ENCODE data around the gene FLAD1. TPM values are rescaled to one million over a fixed set of nuclear protein-coding genes. Genes with fewer than 3 reads are reported as not detected.
A peak's percentile ranks its signal among the peaks of the same experiment; 100 is the strongest.

The FLAD1 gene
- 14.9 TPM for total RNA-seq (ENCODE audit: insufficient read depth, low replicate concordance)

DNA sequence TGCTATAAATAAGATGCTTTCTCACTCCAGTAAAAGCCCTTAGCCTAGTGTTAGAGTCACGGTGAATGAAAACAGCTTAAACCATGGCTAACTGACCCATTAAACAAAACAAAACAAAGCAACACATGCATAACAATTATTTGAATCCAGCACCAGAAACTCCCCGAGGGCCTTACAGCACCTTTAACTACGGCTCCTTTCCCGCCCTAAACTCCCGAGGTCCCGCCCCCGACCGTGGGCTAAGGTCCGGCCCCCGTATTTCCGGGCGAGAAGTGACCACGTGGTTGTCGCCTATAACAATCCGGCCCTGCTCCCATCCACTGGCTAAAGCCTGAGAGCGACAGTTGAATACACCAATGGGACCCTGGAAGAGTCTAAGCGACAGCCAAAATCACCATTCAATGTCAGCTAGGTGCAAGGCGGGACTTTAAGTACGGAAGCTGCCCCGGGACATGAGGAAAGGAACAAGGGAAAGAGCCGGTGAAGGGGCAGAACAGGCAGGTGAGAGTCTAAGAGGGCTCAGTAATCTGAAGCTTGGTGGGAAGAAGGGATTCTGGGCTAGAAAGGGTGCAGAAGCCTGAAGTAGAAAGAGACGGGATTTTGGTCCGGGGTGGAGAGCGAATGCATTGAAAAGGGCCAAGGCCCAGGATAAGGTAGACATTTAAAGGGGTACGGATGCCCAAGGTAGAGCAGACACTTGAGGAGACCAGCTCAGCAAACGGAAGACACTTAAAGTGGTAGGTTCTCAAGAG, at the start of gene FLAD1:
FLAD1 (plus strand) TSS at position 448 of the 752 bp plus-strand sequence. CDS start 351 bp downstream, outside the sequence.
- peak; percentile 100 for DNase-seq (ENCODE audit: low spot score)

DNA sequence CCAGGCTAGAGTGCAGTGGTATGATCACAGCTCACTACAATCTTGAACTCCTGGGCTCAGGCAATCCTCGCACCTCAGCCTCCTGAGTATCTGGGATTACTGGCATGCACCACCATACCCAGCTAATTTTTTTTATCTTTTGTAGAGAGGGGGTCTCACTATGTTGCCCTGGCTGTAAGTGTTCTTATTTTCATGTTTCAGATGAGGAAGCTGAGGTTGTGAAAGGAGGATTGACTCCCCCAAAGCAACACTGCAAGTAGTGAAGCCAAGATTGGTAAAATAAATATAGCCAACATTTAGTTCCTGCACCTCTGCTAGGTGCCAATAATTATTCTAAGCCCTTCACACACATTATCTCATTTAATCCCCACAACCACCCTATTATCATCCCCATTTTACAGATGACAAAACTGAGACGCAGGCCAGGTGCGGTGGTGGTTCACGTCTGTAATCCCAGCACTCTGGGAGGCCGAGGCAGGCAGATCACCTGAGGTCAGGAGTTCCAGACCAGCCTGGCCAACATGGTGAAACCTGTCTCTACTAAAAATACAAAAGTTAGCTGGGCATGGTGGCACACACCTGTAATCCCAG, 48.7 kb upstream of the FLAD1 start:
- no peak for DNase-seq (ENCODE audit: low spot score)

DNA sequence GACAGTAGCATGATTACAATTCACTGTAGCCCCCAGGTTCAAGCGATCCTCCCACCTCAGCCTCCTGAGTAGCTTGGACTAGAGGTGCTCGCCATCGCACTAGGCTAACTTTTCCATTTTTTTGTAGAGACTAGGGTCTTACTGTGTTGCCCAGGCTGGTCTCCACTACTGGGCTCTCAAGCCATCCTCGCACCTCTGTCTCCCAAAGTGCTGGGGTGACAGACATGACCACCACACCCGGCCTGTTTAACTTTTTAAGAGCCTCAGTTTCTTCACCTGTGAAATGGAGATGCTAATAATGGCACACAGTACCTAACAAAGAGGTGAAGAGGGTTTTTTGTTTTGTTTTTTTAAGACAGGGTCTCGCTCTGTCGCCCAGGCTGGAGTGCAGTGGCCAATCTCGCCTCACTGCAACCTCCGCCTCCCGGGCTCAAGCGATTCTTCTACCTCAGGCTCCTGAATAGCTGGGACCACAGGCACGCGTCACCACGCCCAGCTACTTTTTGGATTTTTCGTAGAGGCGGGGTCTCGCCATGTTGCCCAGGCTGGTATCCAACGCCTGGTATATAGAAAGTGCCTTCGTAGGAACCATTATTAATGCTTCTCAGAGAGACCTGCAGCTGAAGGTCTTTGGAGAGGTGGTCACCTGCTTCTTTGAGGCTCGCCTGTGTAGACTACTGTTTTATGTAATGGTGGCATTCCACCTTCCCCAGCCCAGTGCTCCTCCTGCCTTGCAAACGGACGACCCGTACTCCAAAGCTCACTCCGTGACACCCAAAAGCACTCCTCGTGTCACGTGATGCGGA, 47.2 kb upstream of the FLAD1 start:
- DNase-seq (ENCODE audit: low spot score), result no peak

DNA sequence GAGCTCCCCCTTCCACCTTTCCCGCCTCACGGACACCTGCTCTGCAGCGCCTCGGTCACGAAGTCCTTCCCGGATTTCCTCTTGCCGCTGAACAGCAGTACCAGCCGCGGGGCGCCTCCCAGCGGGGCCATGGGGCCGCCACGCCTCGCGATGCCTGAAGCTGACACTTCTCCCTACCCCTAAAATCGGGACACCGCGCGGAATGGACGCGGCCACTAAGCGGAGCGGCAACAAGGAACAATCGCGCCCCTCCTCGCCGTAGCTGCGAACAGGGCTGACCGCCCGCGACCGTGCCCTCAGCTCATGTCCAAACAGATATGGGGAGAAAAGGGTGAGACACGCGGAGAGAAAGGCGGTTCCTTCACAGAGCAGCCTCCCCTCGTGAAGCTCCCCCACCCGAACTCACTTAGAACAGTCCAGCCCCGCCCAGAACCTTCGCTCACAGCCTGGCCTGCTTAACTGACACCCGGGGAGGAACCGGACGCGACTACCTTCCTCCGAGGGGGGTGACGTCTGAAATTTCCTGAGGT, 46.5 kb upstream of the FLAD1 start, which contains the start of gene PMVK:
PMVK (minus strand) TSS at position 165 of the 530 bp plus-strand sequence; CDS start at position 131, 34 bp downstream.
- peak; percentile 98 for DNase-seq (ENCODE audit: low spot score)

DNA sequence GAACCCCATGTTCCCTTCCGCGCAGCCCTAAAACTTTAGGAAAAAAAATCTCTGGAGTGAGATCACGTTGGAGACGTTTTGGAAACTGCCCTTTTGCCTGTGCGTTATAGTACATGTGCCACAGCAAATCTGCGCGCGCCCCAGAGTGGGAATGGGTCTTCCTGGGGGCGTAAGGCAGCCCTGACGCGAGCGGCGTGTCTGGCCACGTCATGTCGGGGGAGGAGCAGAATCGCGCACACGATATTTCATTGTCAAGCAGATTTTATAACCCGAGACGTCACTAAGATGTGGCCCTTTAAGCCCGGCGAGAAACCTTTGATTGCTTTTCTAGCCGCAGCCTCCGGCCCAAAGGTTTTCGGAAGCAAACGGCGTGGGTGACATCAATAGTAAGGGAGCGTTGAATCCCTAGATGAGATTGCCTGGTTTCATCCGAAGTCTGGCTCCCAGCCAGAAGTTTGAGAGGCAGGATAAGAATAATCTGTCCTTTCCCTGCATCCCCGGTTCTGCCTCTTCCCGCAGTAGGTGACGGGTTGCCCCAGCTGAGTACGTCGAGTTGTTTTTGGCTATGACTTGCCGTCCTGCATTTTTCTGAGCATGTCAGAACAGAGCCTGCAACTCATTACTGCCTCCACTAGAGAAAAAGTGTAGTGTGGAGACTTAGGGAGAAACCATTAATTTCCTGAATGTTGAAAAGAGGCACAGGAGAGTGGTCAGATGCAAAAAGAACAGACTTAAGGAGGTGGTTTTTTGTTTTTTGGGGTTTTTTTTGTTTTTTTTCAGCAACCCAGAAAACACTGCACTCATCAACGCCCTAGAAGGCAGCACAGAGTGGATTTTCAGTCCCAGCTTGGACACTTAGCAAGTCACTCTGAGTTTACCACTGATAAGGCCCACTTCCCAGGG, 45.8 kb upstream of the FLAD1 start:
- peak; percentile 96 for DNase-seq (ENCODE audit: low spot score)

DNA sequence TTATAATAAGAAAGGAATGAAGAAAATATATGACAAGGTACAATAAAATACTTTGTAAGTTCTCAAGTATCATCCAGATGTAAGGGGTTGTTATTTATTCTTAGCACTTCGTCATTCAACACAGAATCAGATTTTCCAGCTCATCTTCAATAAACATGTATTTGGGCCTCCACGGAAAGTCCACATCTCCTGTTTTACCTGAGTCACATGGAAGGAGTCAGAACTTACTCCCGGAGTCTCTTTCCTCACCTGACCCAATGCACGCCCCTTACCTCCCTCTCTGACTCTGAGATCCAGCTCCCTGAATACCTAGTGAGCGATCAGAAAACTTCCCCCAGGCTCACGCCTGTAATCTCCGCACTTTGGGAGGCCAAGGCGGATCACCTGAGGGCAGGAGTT, 45.2 kb upstream of the FLAD1 start:
- DNase-seq (ENCODE audit: low spot score), result no peak

DNA sequence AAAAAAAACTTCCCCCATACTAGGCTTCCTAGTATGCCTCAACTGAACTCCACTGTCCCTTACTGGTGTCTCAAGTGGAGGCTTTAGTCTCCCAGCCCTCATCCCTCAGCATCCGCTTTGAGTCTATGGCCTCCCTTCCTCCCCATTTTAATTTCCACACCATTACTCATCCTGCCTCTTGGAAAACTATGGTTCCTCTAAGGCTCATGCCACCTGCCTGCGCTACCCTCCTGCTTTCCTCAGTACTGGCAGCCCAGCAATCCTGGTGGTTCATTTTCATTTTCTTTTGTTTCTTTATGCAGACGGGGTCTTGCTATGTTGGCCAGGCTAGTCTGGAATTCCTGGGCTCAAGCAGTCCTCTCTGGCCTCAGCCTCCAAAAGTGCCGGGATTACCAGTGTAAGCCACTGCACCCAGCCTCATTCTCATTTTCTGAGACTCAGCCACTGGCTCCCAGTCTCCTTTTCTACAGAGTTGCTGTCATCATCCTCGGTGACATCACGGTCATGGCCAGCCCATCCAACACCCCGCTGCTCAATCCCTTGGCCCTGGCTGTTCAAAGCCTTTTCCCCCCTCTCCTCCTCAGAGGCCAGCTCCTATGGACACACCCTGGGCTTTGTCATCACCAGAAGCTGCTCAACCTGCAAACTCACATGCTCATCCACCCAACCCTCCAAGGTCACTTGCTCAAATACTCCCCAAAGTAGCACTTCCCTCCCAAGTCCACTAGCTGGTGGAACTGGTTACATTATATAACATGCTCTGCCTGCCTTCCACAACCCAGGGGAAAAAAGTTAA, 44.3 kb upstream of the FLAD1 start:
- no peak for DNase-seq (ENCODE audit: low spot score)

DNA sequence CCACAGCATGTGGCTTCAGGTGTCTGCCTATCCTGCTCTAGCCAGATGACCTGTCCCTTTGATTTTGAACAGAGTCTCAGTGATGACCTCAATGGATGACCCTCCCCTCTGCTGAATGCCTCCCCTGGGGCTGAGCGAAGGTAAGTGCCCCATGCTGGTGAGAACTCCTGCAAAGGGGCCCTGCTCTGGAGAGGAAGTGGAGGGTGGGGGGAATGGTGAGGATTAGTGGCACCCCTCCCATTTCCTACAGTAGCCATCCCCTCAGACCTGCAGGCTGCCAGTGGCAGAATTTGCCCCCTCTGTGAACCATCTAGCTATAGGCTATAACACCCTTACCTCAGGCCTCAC, 43.0 kb upstream of the FLAD1 start:
- DNase-seq (ENCODE audit: low spot score), result no peak

DNA sequence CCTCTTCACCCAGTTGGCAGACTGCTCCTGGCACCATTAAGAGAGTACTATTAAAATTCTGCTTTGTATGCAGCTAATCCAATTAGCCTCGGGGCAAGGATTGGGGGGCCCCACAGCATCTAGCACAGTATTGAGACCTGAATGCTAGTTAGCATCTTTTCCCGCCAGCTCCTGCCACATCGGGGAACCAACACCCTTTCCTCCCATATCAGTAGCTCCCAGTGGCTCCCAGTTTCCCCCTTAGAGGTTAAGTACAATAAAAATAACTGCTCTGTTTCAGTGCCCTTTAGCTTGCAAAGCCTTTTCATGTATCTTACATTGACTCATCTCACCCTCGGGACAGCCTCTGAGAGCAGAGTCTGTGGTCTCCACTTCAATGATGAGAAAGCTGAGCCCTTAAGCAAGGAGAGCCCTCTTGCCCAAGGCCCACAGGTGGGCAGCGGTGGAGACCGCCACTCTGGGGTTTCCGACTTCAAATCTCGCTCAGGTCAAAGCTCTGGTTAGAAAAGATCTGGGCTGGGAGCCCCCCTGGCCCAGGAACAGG, 42.4 kb upstream of the FLAD1 start:
- no peak for DNase-seq (ENCODE audit: low spot score)

DNA sequence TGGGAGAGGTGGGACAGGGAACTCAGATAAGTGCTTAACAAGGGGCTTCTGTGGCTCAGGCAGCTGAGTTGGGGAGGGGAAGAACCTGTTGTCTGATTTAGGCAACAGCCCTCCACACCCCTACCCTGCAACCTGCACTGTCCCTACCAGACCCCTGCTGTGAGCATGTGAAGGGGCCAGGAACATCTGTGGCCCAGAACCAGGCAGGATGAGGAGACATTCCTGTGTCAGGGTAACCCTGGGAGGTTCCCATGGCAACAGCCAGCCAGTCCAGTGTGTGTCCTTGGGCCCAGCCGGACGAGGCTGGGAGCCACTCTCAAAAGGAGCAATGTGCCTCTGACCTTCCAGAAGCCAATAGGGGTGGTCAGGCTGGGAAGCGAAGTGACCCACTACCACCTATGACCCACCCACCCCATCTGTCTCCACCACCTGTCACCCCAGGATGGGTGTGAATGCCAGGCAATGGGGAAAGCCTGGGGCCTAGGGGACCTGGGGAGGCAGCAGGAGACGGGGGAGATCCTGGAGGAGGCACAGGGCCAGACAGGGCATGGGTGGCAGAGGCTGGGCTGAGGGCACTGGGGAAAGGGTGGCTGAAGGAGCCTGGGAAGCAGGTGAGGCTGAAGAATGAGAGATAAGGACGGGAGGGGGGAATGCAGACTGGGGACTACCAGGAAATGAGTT, 41.7 kb upstream of the FLAD1 start:
- DNase-seq (ENCODE audit: low spot score), result no peak

DNA sequence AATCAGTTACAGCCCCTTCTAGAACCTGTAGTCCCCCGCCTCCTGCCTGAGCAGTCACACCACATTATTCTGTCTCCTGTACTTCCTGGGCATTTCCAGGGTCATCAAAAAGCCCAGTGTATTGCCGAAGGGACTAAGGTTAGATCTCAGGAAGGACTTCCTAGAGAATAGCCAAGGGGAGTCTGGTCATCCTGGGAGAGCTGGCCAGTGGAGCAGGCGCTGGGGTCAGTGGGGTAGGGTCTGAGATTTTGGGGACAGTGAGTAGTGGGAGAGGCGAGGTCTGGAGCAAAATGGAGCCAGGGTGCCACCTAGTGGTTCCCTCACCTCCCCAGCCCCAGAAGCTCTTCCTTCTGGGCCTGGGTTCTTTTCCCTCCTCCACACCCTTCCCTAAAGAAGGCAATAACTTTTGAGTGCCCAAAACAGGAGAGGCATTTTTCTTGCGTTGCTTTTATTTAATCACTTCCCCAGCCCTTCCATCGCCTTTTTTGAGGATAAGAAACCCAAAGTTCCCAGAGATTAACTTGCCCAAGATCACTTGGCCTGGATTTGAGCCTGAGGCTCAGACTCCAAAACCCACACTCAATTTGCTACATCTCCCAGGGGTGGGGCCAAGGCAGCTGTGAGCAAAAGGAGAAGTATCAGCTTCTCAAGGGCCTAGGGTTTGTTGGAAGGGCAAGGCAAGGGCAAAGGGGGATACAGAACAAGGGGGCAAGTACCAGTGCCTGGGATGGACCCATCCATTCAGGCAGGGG, 39.3 kb upstream of the FLAD1 start:
- peak; percentile 63 for DNase-seq (ENCODE audit: low spot score)

DNA sequence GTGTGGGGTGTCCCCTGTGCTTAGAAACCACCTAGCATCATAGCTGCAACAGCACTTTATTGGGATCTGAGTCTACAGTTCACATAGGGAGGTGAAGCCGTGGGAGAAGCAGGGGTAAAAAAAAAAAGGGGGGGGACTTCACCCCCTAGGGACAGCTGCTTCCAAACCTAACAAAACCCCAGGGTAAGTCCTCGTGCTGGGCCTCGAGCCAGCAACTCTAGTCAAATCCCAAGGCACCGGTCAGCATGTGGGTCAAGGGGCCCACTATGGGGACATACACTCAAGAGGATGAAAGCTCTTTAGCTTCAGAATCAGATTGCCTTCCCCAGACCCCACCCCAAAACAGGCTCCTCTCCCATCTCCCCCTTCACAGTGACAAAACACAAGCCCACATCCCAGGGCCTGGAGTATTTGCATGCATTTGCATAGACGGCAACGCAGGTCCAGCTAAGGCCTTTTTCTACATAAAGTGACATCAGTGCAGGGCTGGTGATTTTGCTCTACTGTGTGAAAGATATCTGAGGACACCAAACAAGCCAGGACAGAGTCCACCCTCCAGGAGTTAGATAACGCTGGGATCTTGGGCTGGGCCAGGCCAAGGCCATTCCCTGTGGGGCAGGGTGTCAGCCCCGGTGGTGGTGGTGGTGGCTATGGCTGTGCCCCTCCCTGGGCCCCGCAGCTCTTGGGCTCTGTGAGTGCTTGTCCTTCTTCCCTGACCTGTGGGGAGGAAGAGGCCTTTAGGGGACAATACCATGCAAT, 38.6 kb upstream of the FLAD1 start:
- peak; percentile 75 for DNase-seq (ENCODE audit: low spot score)

DNA sequence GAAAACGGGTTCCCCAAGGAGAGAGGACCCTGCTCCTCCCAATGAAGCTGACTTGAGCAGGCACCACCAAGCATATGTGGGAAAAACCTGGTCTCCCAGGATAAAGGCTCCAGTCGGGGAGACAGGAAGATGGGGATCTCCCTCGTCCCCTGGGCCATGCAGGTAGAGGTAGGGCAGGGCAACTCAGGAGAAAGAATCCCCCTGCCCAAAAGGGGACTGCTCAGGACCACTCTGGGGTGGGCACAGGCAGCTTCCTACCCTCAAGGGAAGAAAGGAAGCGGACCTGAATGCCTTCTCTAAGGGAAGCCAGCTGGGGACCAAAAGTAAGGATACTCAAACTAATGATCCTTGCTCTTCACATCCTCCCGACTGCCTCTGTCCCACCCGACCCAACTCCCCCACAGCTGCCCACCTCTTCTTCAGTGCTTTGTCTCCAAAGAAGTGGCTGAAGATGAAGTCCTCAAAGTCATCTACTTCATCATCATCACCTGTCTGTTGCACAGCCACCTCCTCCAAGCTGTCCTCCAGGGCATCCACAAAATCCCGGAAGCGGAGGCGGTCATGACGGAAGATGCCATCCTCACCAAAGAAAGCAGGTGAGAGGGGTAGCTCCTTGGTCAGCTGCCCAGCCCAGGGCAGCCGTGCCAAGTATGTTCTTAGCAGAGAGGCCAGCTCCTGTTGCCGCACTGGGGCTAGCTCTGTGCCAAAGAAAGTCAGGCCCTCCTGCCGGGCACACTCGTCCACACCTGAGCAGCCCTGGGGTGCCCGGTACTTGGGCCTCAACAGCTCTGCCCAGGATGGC, 37.8 kb upstream of the FLAD1 start:
- no peak for DNase-seq (ENCODE audit: low spot score)

DNA sequence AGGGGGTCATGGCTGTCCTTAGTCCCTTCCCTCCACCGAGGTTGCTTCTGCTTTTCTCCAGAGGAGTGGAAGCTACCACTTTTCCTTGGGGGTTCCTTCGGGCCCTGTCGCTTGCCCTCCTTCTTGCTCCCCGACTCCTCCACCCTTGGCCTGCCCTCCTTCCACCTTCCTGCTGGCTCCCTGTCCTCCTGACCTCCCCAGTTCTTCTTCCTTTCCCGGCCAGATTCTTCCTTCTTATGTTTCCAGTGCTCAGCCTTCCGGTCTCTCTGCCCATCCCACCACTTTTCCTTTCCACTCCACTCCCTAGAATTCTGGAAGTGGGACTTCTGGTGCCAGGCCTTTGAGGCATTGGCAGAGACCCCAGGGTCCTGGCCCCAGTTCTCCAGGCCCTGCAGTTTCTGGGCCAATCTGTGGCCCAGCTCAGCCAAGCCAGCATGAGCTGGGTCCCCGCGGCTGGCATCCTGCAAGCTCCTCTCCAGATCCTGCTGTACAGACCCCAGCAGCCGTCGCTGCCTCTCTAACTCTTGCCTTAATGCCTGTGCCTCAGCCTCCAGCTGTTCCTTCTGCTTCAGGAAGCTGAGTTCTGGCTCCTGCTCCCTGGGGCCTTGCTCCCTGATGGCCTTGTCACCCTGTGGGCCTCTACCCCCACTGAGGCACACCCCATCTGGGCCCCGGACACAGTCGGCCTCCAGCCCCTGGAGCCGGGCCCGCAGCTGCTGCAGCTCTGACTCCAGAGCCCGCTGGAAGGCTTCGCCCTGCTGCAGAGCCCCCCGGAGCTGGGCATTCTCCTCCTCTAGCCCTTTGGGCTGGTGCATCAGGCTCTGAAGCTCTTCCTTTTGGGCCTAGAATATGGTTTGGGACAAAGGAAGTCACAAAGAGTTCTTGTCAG, 36.9 kb upstream of the FLAD1 start:
- DNase-seq (ENCODE audit: low spot score), result no peak

DNA sequence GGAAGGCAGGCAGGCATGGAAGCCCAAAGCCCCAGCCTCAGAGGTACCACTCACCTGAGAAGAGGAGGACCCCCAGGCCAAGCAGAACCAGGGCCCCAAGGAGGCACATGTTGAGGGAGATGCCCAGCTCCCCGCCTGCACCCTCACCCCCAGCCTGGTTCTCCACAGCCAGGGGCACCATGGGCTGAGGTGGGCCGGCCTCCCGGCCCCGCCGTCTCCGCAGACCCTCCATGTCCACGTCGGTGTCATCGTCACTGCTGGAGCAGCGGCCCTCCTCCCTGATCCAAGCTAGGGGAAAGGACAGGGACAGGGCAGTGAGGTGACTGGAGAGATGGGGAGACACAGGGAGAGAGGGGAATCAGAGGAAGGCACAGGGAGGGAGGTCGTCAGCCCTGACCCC, 35.1 kb upstream of the FLAD1 start:
- DNase-seq (ENCODE audit: low spot score), result no peak

All from umbilical cord (tissue), 2 donors.